Measurements from ENCODE around the gene NUP205.

Gene NUP205

GRCh38 chr7:135670179-135670578 lies 112.5 kb downstream of the NUP205 start (continued):
- TF ChIP-seq ZBTB11 (tag by site-specific recombination; conservative IDR thresholded peaks at IDR 0.05; ENCODE audit: low read depth) (no peak), ZNF76 (tag by site-specific recombination; IDR thresholded peaks at IDR 0.05; ENCODE audit: borderline replicate concordance, low read depth) (no peak), ZNF785 (tag by site-specific recombination; IDR thresholded peaks at IDR 0.05) (no peak)

GRCh38 chr7:135672560-135673359 lies 115.0 kb downstream of the NUP205 start:
- Histone ChIP-seq H3K9me3 (ENCODE audit: control insufficient read depth, insufficient read depth, low read depth, low read length) (no peaks in the 10 kb centered on the region), H3K4me1 (ENCODE audit: control insufficient read depth, insufficient read depth, low read length) (no peaks in the 10 kb centered on the region), H3K4me3 (ENCODE audit: low read depth, low read length) (no peak overlapping the region), H3K36me3 (ENCODE audit: control insufficient read depth in 2 of 2, insufficient read depth in 1 of 2, low read length in 2 of 2) (peaks cover 0 to 27% of the 10 kb centered on the region in 2 experiments; a peak in 1 of 3 replicates), H3K27ac (ENCODE audit: extremely low read depth, low read depth, low read length) (no peak overlapping the region)
- ChIA-PET CTCF (interaction anchor here (0.6 to 7.8 kb wide), 35 partner anchors 9 to 1256 kb away, joined by 3 to 58 read pairs (median 4); partner anchors contain the start of genes SLC13A4 and STMP1), POLR2A (interaction anchor here (0.9 to 2.1 kb wide), 2 partner anchors 9 to 10 kb away, joined by 3 to 7 read pairs; partner anchors contain the start of gene STMP1)
- no peak for TF ChIP-seq ZNF280C (tag by site-specific recombination; IDR thresholded peaks at IDR 0.05)
- no peak for TF ChIP-seq ZNF169 (tag by site-specific recombination; IDR thresholded peaks at IDR 0.05)
- no peak for TF ChIP-seq ZNF623 (tag by site-specific recombination; IDR thresholded peaks at IDR 0.05)
- no peak for TF ChIP-seq HOXD13 (CRISPR knock-in tag; IDR thresholded peaks at IDR 0.05; ENCODE audit: borderline replicate concordance)
- TF ChIP-seq ZNF654 (tag by site-specific recombination; IDR thresholded peaks at IDR 0.05; ENCODE audit: low read depth): peak; percentile 74
- TF ChIP-seq ZNF449 (tag by site-specific recombination; IDR thresholded peaks at IDR 0.05): peak; percentile 63; the same call in 1 of the 2 replicates
- no peak for TF ChIP-seq ZNF398 (tag by site-specific recombination; IDR thresholded peaks at IDR 0.05)
- TF ChIP-seq ZNF214 (tag by site-specific recombination; IDR thresholded peaks at IDR 0.05; ENCODE audit: borderline replicate concordance): no peak
- TF ChIP-seq ZNF302 (tag by site-specific recombination; IDR thresholded peaks at IDR 0.05; ENCODE audit: low read depth): no peak
- TF ChIP-seq OVOL3 (tag by site-specific recombination; IDR thresholded peaks at IDR 0.05): no peak
- TF ChIP-seq ZNF837 (tag by site-specific recombination; IDR thresholded peaks at IDR 0.05): no peak
- TF ChIP-seq ZNF660 (tag by site-specific recombination; IDR thresholded peaks at IDR 0.05): peak; percentile 50; the same call in 1 of the 2 replicates
- no peak for TF ChIP-seq ZNF362 (tag by site-specific recombination; IDR thresholded peaks at IDR 0.05)
- peak; percentile 36; the same call in 1 of the 2 replicates for TF ChIP-seq CTCF (tag by site-specific recombination; IDR thresholded peaks at IDR 0.05)
- TF ChIP-seq SP3 (tag by site-specific recombination; IDR thresholded peaks at IDR 0.05): no peak

All from HEK293 (cell line).